Measurements from ENCODE around the gene CDH13.

- TF ChIP-seq JUND (IDR thresholded peaks at IDR 0.05; ENCODE audit: low read length) (no peak), HDAC2 (IDR thresholded peaks at IDR 0.05; ENCODE audit: borderline replicate concordance in 1 of 2, low read depth in 2 of 2, low read length in 2 of 2) (no peak), CTCF (IDR thresholded peaks at IDR 0.05; ENCODE audit: control extremely low read depth in 1 of 3, insufficient read depth in 1 of 3, low read depth in 1 of 3, low read length in 3 of 3) (no peak), CHD2 (IDR thresholded peaks at IDR 0.05; ENCODE audit: low read length) (no peak), BACH1 (IDR thresholded peaks at IDR 0.05; ENCODE audit: low read length) (no peak)
Measured at GRCh38 chr16:83437036-83437435, 810.3 kb downstream of the CDH13 start.
